ENCODE data around the gene KDM4C.

- no peak for TF ChIP-seq EZH2 (IDR thresholded peaks at IDR 0.05)
- TF ChIP-seq, protein P1, sequence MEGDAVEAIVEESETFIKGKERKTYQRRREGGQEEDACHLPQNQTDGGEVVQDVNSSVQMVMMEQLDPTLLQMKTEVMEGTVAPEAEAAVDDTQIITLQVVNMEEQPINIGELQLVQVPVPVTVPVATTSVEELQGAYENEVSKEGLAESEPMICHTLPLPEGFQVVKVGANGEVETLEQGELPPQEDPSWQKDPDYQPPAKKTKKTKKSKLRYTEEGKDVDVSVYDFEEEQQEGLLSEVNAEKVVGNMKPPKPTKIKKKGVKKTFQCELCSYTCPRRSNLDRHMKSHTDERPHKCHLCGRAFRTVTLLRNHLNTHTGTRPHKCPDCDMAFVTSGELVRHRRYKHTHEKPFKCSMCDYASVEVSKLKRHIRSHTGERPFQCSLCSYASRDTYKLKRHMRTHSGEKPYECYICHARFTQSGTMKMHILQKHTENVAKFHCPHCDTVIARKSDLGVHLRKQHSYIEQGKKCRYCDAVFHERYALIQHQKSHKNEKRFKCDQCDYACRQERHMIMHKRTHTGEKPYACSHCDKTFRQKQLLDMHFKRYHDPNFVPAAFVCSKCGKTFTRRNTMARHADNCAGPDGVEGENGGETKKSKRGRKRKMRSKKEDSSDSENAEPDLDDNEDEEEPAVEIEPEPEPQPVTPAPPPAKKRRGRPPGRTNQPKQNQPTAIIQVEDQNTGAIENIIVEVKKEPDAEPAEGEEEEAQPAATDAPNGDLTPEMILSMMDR (IDR thresholded peaks at IDR 0.05), result no peak
These were observed 363.9 kb downstream of the KDM4C start for GRCh38 chr9:7121664-7122063.

Data from neural progenitor cell (in vitro differentiated cells).